Stimulated activated CD8-positive, alpha-beta memory T cell treated with anti-CD3 and anti-CD28 coated beads, Interleukin-15, amount 100 ng/mL, for 24 hours (primary cell): ENCODE results near the gene PSMD8.
"Not testable (repeated sequence)": the region's sequence is repeated elsewhere in the genome, so short reads cannot be mapped to it uniquely, and the experiment has no call there.

ENCODE experiments used
- DNase-seq: peaks from one replicate; pipeline ENCODE4 v3.0.0-alpha.2; 2020; ENCODE audit warnings: low read depth

PSMD8 gene

GRCh38 chr19:38374332-38375097, at the start of gene PSMD8:
Gene PSMD8, plus strand, starts transcription at chr19:38374571. Its CDS starts 31 bp downstream, at chr19:38374602.
- peak; percentile 94 for DNase-seq

- DNase-seq, result no peak
Observed at GRCh38 chr19:38326591-38326990, 47.8 kb upstream of the PSMD8 start.

GRCh38 chr19:38329651-38330050, 44.7 kb upstream of the PSMD8 start:
- no peak for DNase-seq

GRCh38 chr19:38331728-38332127, 42.6 kb upstream of the PSMD8 start:
- DNase-seq, result no peak

GRCh38 chr19:38333245-38333644, 41.1 kb upstream of the PSMD8 start:
- DNase-seq, result no peak

GRCh38 chr19:38335949-38336637, 38.3 kb upstream of the PSMD8 start:
- peak; percentile 80 for DNase-seq

GRCh38 chr19:38336638-38337359, 37.6 kb upstream of the PSMD8 start:
- DNase-seq, result peak; percentile 81

- DNase-seq, result no peak
Observed at GRCh38 chr19:38337360-38337653, 37.1 kb upstream of the PSMD8 start.

- not testable (repeated sequence) for DNase-seq
Observed at GRCh38 chr19:38339011-38339410, 35.4 kb upstream of the PSMD8 start.

- DNase-seq, result no peak
Observed at GRCh38 chr19:38340927-38341326, 33.4 kb upstream of the PSMD8 start.

GRCh38 chr19:38346837-38347236, 27.5 kb upstream of the PSMD8 start:
- no peak for DNase-seq

GRCh38 chr19:38350883-38351282, 23.5 kb upstream of the PSMD8 start:
- DNase-seq, result no peak

- DNase-seq, result no peak
Observed at GRCh38 chr19:38351865-38352395, 22.4 kb upstream of the PSMD8 start.

GRCh38 chr19:38352611-38353010, 21.8 kb upstream of the PSMD8 start:
- no peak for DNase-seq

GRCh38 chr19:38355728-38356725, 18.3 kb upstream of the PSMD8 start:
- no peak for DNase-seq

- no peak for DNase-seq
Observed at GRCh38 chr19:38358071-38358470, 16.3 kb upstream of the PSMD8 start.

- no peak for DNase-seq
Observed at GRCh38 chr19:38359242-38360021, 14.9 kb upstream of the PSMD8 start.

GRCh38 chr19:38360351-38360750, 14.0 kb upstream of the PSMD8 start:
- DNase-seq, result no peak

GRCh38 chr19:38360839-38361631, 13.3 kb upstream of the PSMD8 start:
- DNase-seq, result no peak

GRCh38 chr19:38361633-38362075, 12.7 kb upstream of the PSMD8 start:
- DNase-seq, result peak; percentile 40
